T-helper 2 cell treated with Interferon-gamma antibody and Interleukin-4, amounts not matched to agents 5 μg/mL and 100 μg/mL, for 36 hours (primary cell): ENCODE data around the gene ACTN4.
"Not testable (repeated sequence)": the region's sequence is repeated elsewhere in the genome, so short reads cannot be mapped to it uniquely, and the experiment has no call there.

Source experiments
- DNase-seq: peaks from one replicate; pipeline ENCODE4 v3.0.0; 2021; ENCODE audit warnings: low spot score
- H3K27ac Mint-ChIP-seq: one replicate; pipeline ENCODE4 v1.8.0; 2021; ENCODE audit warnings: mild to moderate bottlenecking, mixed read lengths
- H3K27me3 Mint-ChIP-seq: one replicate; pipeline ENCODE4 v1.8.0; 2021; ENCODE audit warnings: low read depth, mixed read lengths
- H3K36me3 Mint-ChIP-seq: one replicate; pipeline ENCODE4 v1.8.0; 2021; ENCODE audit warnings: low read depth, mixed read lengths
- H3K4me1 Mint-ChIP-seq: one replicate; pipeline ENCODE4 v1.8.0; 2021; ENCODE audit warnings: low read depth, mixed read lengths
- H3K4me3 Mint-ChIP-seq: one replicate; pipeline ENCODE4 v1.8.0; 2022; ENCODE audit warnings: mild to moderate bottlenecking, moderate library complexity, mixed read lengths
- H3K9me3 Mint-ChIP-seq: one replicate; pipeline ENCODE4 v1.8.0; 2021; ENCODE audit warnings: mixed read lengths

The ACTN4 gene

GRCh38 chr19:38647368-38647965, at the start of gene ACTN4:
TSS of gene ACTN4 (plus strand) at chr19:38647649. CDS start at chr19:38647746, 97 bp downstream.
- H3K27ac Mint-ChIP-seq, result peak within 1 kb of the TSS; percentile 82
- H3K4me1 Mint-ChIP-seq, result peaks cover 32% of the 10 kb centered on the region
- peak; percentile 100 for DNase-seq

GRCh38 chr19:38599722-38600121, 47.7 kb upstream of the ACTN4 start:
- Mint-ChIP-seq H3K4me3 (no peak overlapping the region), H3K27ac (no peak overlapping the region), H3K36me3 (peaks cover 51% of the 10 kb centered on the region), H3K9me3 (no peaks in the 10 kb centered on the region), H3K4me1 (peaks cover 3% of the 10 kb centered on the region), H3K27me3 (no peaks in the 10 kb centered on the region)
- no peak for DNase-seq

More at GRCh38 chr19:38647368-38647965, at the start of gene ACTN4:
- Mint-ChIP-seq H3K36me3 (peaks cover 27% of the 10 kb centered on the region), H3K9me3 (no peaks in the 10 kb centered on the region), H3K4me3 (peak within 1 kb of the TSS; percentile 99), H3K27me3 (no peaks in the 10 kb centered on the region)

- H3K27ac Mint-ChIP-seq, H3K4me1 Mint-ChIP-seq, H3K4me3 Mint-ChIP-seq, H3K9me3 Mint-ChIP-seq, H3K27me3 Mint-ChIP-seq, DNase-seq: not testable (repeated sequence)
- H3K36me3 Mint-ChIP-seq, result peaks cover 47% of the 10 kb centered on the region
Observed at GRCh38 chr19:38602856-38603255, 44.6 kb upstream of the ACTN4 start.

GRCh38 chr19:38606131-38606530, 41.3 kb upstream of the ACTN4 start:
- Mint-ChIP-seq H3K36me3 (peaks cover 52% of the 10 kb centered on the region), H3K4me3 (no peak overlapping the region), H3K9me3 (no peaks in the 10 kb centered on the region), H3K27ac (no peak overlapping the region), H3K27me3 (no peaks in the 10 kb centered on the region), H3K4me1 (no peaks in the 10 kb centered on the region)
- DNase-seq, result no peak

- DNase-seq, result no peak
- Mint-ChIP-seq H3K9me3 (no peaks in the 10 kb centered on the region), H3K27ac (no peak overlapping the region), H3K4me1 (peaks cover 27% of the 10 kb centered on the region), H3K36me3 (peaks cover 61% of the 10 kb centered on the region), H3K4me3 (no peak overlapping the region), H3K27me3 (no peaks in the 10 kb centered on the region)
Observed at GRCh38 chr19:38614289-38614688, 33.2 kb upstream of the ACTN4 start.

DNA sequence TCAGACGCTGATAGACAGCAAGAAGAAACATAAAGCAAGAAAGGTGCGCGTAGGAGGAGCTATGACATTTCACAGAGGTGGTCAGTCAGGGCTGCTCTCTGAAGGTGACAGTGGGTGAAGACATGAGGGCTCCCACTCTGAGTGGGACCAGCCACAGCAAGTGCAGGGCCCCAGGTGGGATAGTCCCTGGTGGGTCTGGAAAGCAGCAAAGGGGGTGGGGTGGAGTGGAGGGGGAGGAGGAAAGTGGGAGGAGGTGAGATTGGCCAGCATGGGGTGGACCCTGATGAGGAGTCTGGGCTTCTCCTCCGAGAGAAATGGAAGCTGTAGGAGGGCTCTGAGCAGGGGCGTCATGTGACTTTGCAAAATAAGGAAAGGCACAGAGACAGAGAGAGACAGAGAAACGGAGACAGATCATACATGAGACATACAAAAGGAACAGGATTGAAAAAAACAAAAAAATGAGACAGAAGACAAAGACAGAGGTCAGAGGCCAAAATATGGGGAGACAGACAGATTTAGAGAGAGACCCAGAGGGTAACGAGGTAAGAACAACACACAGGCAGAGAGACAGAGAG, 32.4 kb upstream of the ACTN4 start:
- H3K9me3 Mint-ChIP-seq, result no peaks in the 10 kb centered on the region
- no peak for DNase-seq
- H3K4me1 Mint-ChIP-seq, result peaks cover 32% of the 10 kb centered on the region
- no peaks in the 10 kb centered on the region for H3K27me3 Mint-ChIP-seq
- H3K27ac Mint-ChIP-seq, result peak overlapping the region; percentile 81
- H3K4me3 Mint-ChIP-seq, result peak overlapping the region; percentile 76
- peaks cover 62% of the 10 kb centered on the region for H3K36me3 Mint-ChIP-seq

DNA sequence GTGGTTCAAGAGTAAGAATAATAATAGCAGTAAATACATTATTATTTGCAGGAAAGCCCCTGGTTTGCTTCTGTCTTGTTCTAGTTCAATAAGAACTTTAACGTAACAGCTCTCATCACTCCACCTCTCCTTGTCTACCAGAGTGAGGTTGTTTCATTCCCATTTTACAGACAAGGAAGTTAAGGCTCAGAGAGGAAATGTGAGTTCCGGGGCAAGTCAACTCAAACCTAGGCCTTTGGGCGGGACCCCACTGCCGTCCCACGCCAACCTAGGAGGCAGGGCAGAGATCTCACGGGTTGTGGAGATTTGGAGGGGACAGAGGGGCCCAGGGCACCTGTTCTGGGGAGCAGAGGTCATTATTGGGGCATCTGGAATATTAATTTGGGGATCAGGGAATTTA, 31.2 kb upstream of the ACTN4 start:
- DNase-seq, result no peak
- Mint-ChIP-seq H3K27me3 (no peaks in the 10 kb centered on the region), H3K9me3 (no peaks in the 10 kb centered on the region), H3K27ac (peak overlapping the region; percentile 93), H3K4me1 (peaks cover 35% of the 10 kb centered on the region), H3K36me3 (peaks cover 56% of the 10 kb centered on the region), H3K4me3 (peak overlapping the region; percentile 99)

GRCh38 chr19:38617283-38617763, 30.1 kb upstream of the ACTN4 start:
- H3K4me3 Mint-ChIP-seq, result peak overlapping the region; percentile 99
- H3K4me1 Mint-ChIP-seq, result peaks cover 42% of the 10 kb centered on the region
- no peak for DNase-seq
- H3K27me3 Mint-ChIP-seq, result no peaks in the 10 kb centered on the region
- peak overlapping the region; percentile 93 for H3K27ac Mint-ChIP-seq
- no peaks in the 10 kb centered on the region for H3K9me3 Mint-ChIP-seq
- H3K36me3 Mint-ChIP-seq, result peaks cover 62% of the 10 kb centered on the region

GRCh38 chr19:38617764-38618589, 29.5 kb upstream of the ACTN4 start, which contains the start of gene MAP4K1:
TSS of gene MAP4K1 (minus strand) at chr19:38617953. CDS start at chr19:38617895, 58 bp downstream.
- no peaks in the 10 kb centered on the region for H3K9me3 Mint-ChIP-seq
- peak within 1 kb of the TSS; percentile 99 for H3K4me3 Mint-ChIP-seq
- peak; percentile 71 for DNase-seq
- no peaks in the 10 kb centered on the region for H3K27me3 Mint-ChIP-seq
- peak within 1 kb of the TSS; percentile 93 for H3K27ac Mint-ChIP-seq
- H3K36me3 Mint-ChIP-seq, result peaks cover 61% of the 10 kb centered on the region
- H3K4me1 Mint-ChIP-seq, result peaks cover 39% of the 10 kb centered on the region

- Mint-ChIP-seq H3K9me3 (no peaks in the 10 kb centered on the region), H3K27ac (peak within 1 kb of the TSS; percentile 93), H3K4me1 (peaks cover 36% of the 10 kb centered on the region), H3K4me3 (peak within 1 kb of the TSS; percentile 99), H3K27me3 (no peaks in the 10 kb centered on the region), H3K36me3 (peaks cover 59% of the 10 kb centered on the region)
- peak; percentile 100 for DNase-seq
Observed at GRCh38 chr19:38618590-38619360, 28.7 kb upstream of the ACTN4 start, which contains the start of gene EIF3K. TSS of gene EIF3K (plus strand) at chr19:38619188. CDS start at chr19:38619269, 81 bp downstream.

GRCh38 chr19:38619361-38620174, 27.9 kb upstream of the ACTN4 start:
- peaks cover 36% of the 10 kb centered on the region for H3K4me1 Mint-ChIP-seq
- H3K27ac Mint-ChIP-seq, result peak overlapping the region; percentile 93
- no peaks in the 10 kb centered on the region for H3K9me3 Mint-ChIP-seq
- peak overlapping the region; percentile 99 for H3K4me3 Mint-ChIP-seq
- no peaks in the 10 kb centered on the region for H3K27me3 Mint-ChIP-seq
- DNase-seq, result no peak
- peaks cover 62% of the 10 kb centered on the region for H3K36me3 Mint-ChIP-seq

DNA sequence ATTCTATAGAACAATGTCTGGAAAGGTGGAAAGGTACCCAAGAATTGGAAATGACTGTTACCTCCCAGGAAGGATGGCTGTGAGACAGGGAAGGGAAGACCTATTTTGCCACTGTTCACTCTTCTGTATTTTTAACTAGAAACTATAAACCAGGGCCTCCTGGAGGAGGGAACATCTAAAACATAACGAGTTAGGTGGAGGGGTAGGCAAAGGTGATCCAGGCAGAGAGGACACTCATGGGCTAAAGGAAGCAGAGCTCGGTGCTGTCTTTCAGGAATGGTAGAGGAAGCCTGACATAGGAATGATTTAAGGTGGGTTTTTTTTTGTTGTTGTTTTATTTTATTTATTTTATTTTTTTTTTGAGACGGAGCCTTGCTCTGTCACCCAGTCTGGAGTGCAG, 22.6 kb upstream of the ACTN4 start:
- no peak for DNase-seq
- H3K4me1 Mint-ChIP-seq, result peaks cover 14% of the 10 kb centered on the region
- H3K27ac Mint-ChIP-seq, result peak overlapping the region; percentile 55
- H3K9me3 Mint-ChIP-seq, result no peaks in the 10 kb centered on the region
- peaks cover 57% of the 10 kb centered on the region for H3K36me3 Mint-ChIP-seq
- no peaks in the 10 kb centered on the region for H3K27me3 Mint-ChIP-seq
- no peak overlapping the region for H3K4me3 Mint-ChIP-seq

DNA sequence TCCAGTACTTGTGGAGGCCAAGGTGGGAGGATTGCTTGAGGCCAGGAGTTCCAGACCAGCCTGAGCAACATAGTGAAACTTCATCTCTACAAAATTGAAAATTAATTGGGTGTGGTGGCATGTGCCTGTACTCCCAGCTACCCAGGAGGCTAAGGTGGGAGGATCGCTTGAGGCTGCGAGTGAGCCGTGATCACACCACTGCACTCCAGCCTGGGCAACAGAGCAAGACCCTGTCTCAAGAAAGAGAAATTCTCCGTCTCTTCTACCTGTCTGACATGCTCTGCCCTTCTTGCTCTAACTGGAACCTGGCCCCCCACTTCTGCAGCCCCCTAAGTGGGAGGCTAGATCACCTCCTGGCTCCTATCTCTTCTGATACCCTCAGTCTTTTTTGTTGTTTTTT, 21.0 kb upstream of the ACTN4 start:
- Mint-ChIP-seq H3K4me1 (peaks cover 9% of the 10 kb centered on the region), H3K4me3 (no peak overlapping the region), H3K36me3 (peaks cover 58% of the 10 kb centered on the region), H3K27me3 (no peaks in the 10 kb centered on the region), H3K27ac (peak overlapping the region; percentile 54), H3K9me3 (no peaks in the 10 kb centered on the region)
- DNase-seq, result no peak
